ENCODE measurements around the gene SLC44A2. TPM values are rescaled to one million over a fixed set of nuclear protein-coding genes. Genes with fewer than 3 reads are reported as not detected.

Gene SLC44A2
- total and polyA plus RNA-seq, 7 donors = 12.9 to 88.6 (median 23.4) TPM

- WGBS, 2 donors = 73 to 80% methylated on average over 21 of the region's 21 CpGs
- no peak for DNase-seq
- no peak for TF ChIP-seq POLR2AphosphoS5 (IDR thresholded peaks at IDR 0.05)
- no peak for TF ChIP-seq POLR2A (IDR thresholded peaks at IDR 0.05)
- no peak for TF ChIP-seq EP300 (IDR thresholded peaks at IDR 0.05)
- TF ChIP-seq, protein P1, sequence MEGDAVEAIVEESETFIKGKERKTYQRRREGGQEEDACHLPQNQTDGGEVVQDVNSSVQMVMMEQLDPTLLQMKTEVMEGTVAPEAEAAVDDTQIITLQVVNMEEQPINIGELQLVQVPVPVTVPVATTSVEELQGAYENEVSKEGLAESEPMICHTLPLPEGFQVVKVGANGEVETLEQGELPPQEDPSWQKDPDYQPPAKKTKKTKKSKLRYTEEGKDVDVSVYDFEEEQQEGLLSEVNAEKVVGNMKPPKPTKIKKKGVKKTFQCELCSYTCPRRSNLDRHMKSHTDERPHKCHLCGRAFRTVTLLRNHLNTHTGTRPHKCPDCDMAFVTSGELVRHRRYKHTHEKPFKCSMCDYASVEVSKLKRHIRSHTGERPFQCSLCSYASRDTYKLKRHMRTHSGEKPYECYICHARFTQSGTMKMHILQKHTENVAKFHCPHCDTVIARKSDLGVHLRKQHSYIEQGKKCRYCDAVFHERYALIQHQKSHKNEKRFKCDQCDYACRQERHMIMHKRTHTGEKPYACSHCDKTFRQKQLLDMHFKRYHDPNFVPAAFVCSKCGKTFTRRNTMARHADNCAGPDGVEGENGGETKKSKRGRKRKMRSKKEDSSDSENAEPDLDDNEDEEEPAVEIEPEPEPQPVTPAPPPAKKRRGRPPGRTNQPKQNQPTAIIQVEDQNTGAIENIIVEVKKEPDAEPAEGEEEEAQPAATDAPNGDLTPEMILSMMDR (IDR thresholded peaks at IDR 0.05) = no peak
- intact Hi-C loops (cut with DNase I) = loop anchor here (10.0 kb wide), 1 partner anchor 239 kb away; the partner anchor contains the start of gene CDC37
- no peaks in the 10 kb centered on the region for H3K9me3 ChIP-seq
- no peak overlapping the region for H3K4me3 ChIP-seq
- H3K27me3 ChIP-seq = no peaks in the 10 kb centered on the region
- H3K27ac ChIP-seq = peak overlapping the region; percentile 13 to 60 (median 33)
- H3K36me3 ChIP-seq = peaks cover 0 to 46% (median 0%) of the 10 kb centered on the region in 4 donors
- H3K4me1 ChIP-seq = peaks cover 0 to 12% (median 8%) of the 10 kb centered on the region in 4 donors
These were observed 18.0 kb downstream of the SLC44A2 start for GRCh38 chr19:10643172-10643967.

- intact Hi-C loops (cut with DNase I) = loop anchor here (1.0 to 10.0 kb wide), 2 partner anchors 63 to 239 kb away; partner anchors contain the start of gene CDC37
- no peaks in the 10 kb centered on the region for H3K9me3 ChIP-seq
- H3K4me1 ChIP-seq = peaks cover 0 to 12% (median 8%) of the 10 kb centered on the region in 4 donors
- peak overlapping the region; percentile 13 to 60 (median 33) for H3K27ac ChIP-seq
- no peak for TF ChIP-seq EP300 (IDR thresholded peaks at IDR 0.05)
- no peak for TF ChIP-seq POLR2A (IDR thresholded peaks at IDR 0.05)
- TF ChIP-seq POLR2AphosphoS5 (IDR thresholded peaks at IDR 0.05) = no peak
- TF ChIP-seq, protein P1 (IDR thresholded peaks at IDR 0.05) = no peak
- DNase-seq = no peak
- 72 to 77% methylated on average over 3 of the region's 3 CpGs for WGBS, 2 donors
- H3K36me3 ChIP-seq = peaks cover 0 to 40% (median 0%) of the 10 kb centered on the region in 4 donors
- no peaks in the 10 kb centered on the region for H3K27me3 ChIP-seq
- no peak overlapping the region for H3K4me3 ChIP-seq
These were observed 18.6 kb downstream of the SLC44A2 start for GRCh38 chr19:10643968-10644259.

GRCh38 chr19:10644260-10645007 is 19.1 kb downstream of the SLC44A2 start:
- Histone ChIP-seq H3K27me3 (no peaks in the 10 kb centered on the region), H3K4me3 (no peak overlapping the region), H3K4me1 (peaks cover 0 to 12% (median 8%) of the 10 kb centered on the region in 4 donors), H3K36me3 (peaks cover 0 to 35% (median 0%) of the 10 kb centered on the region in 4 donors), H3K9me3 (no peaks in the 10 kb centered on the region), H3K27ac (peak overlapping the region; percentile 13 to 60 (median 33))
- TF ChIP-seq POLR2AphosphoS5 (IDR thresholded peaks at IDR 0.05) (peak in 2 of 4 donors; percentile 1 to 12), POLR2A (IDR thresholded peaks at IDR 0.05) (no peak)
- TF ChIP-seq, protein P1 (IDR thresholded peaks at IDR 0.05) = peak; percentile 76 to 93 (median 82)
- intact Hi-C loops (cut with DNase I) = loop anchor here (1.0 to 10.0 kb wide), 2 partner anchors 63 to 240 kb away; partner anchors contain the start of gene CDC37
- WGBS, 2 donors = 22 to 25% methylated on average over 14 of the region's 14 CpGs
- DNase-seq = peak; percentile 92

DNA sequence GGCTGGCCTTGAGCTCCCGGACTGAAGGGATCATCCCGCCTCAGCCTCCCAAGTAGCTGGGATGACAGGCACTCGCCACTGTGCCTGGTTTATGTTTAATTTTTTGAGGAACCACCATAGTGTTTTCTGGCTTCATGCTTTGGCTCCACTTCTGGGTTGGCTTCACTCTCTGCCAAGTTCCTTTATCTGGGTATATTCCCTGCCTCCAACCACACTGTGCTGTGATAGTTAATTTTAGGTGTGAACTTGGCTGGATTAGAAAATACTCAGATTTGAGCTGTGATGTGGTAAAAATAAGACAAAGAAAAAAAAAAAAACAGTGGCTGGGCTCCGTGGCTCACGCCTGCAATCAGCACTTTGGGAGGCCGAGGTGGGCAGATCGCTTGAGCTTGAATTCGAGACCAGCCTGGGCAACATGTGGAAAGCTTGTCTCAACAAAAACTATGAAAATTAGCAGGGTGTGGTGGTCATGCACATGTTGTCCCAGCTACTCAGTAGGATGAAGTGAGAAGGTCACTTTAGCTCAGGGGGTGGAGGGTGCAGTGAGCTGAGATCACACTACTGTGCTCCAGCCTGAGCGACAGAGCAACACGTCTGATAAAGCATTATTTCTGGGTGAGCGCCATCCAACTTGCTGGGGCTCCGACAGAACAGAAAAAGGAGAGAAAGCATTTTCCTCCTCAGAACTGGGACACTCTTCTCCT is 21.3 kb downstream of the SLC44A2 start:
- no peak for TF ChIP-seq POLR2AphosphoS5 (IDR thresholded peaks at IDR 0.05)
- TF ChIP-seq, protein P1 (IDR thresholded peaks at IDR 0.05) = no peak
- TF ChIP-seq POLR2A (IDR thresholded peaks at IDR 0.05) = no peak
- TF ChIP-seq EP300 (IDR thresholded peaks at IDR 0.05) = no peak
- Histone ChIP-seq H3K4me3 (no peak overlapping the region), H3K27me3 (no peaks in the 10 kb centered on the region), H3K4me1 (peaks cover 0 to 12% (median 8%) of the 10 kb centered on the region in 4 donors), H3K9me3 (no peaks in the 10 kb centered on the region), H3K27ac (peak overlapping the region in 2 of 4 donors; percentile 17 to 18), H3K36me3 (peaks cover 0 to 18% (median 0%) of the 10 kb centered on the region in 4 donors)
- DNase-seq = no peak
- intact Hi-C loops (cut with DNase I) = loop anchor here (10.0 kb wide), 1 partner anchor 242 kb away; the partner anchor contains the start of gene CDC37
- 91 to 92% methylated on average over 12 of the region's 12 CpGs for WGBS, 2 donors
